GM18499 (cell line): ENCODE data around the gene TBC1D24.
"Not testable (repeated sequence)": the region's sequence is repeated elsewhere in the genome, so short reads cannot be mapped to it uniquely, and the experiment has no call there.

Source experiments
- ATAC-seq: cut with Tn5 transposase; IDR thresholded peaks from one replicate; pipeline ENCODE4 v1.9.1; 2021; ENCODE audit warnings: moderate number of reproducible peaks; ENCODE audit not compliant: insufficient read depth, unreplicated experiment

Gene TBC1D24

DNA sequence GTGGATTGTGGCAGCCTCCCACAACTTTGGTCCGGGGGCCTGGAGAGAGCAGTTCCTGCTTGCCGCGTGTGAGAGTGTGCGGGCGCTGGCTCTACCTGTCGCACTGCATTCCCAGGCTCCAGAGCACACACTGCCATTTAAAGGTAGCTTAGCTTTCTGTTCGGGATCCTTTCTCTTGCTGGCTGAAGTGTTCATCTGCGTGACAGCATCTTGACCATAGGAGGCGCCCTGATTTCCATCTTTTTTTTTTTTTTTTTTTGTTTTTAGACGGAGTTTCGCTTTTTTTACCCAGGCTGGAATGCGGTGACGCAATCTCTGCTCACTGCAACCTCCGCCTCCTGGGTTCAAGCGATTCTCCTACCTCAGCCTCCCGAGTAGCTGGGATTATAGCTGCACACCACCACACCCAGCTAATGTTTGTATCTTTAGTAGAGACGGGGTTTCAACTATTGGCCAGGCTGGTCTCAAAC is 76.5 kb downstream of the TBC1D24 start:
- ATAC-seq = not testable (repeated sequence)

DNA sequence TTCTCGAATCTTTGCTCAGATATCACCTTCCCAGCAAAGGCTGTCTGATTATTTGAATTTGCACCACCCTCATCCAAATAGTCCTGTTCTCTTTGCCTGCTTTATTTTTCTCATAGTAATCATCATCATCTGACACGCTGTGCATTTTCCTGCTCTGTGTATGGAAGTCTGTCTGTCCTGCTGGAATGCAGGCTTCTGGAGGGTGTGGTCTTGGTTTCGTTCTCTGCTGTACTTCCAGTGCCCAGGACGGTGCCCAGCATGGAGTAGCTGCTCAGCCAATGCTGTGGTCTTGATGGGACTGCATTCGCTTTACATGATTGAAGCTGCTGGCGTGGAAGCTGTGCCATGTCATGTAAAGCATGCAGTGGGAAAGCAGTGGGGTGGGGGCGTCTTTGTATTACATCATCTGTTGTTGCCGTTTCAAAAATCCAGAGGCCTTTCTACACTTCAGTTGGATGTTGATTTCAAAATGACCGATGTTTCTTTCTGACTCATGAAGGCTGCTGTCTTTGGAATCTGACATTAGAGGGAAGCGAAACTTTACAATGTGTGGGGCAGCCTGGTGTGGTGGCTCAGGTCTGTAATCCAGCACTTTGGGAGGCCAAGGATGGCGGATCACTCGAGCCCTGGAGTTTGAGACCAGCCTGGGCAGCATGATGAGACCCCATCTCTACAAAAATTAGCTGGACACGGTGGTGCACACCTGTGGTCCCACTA is 79.9 kb downstream of the TBC1D24 start:
- not testable (repeated sequence) for ATAC-seq
